HG03342 (cell line): Measurements from ENCODE around the gene OR5C1.
"Not testable (repeated sequence)": the region's sequence is repeated elsewhere in the genome, so short reads cannot be mapped to it uniquely, and the experiment has no call there.

Source experiments
- ATAC-seq: cut with Tn5 transposase; IDR thresholded peaks from one replicate; pipeline ENCODE4 v1.9.1; 2021; ENCODE audit warnings: mild to moderate bottlenecking, moderate library complexity; ENCODE audit not compliant: unreplicated experiment

OR5C1 gene

GRCh38 chr9:122788831-122789230 is at the start of gene OR5C1:
Gene OR5C1 (plus strand): TSS chr9:122788933. CDS start chr9:122788933, 0 bp downstream.
- ATAC-seq, result no peak

DNA sequence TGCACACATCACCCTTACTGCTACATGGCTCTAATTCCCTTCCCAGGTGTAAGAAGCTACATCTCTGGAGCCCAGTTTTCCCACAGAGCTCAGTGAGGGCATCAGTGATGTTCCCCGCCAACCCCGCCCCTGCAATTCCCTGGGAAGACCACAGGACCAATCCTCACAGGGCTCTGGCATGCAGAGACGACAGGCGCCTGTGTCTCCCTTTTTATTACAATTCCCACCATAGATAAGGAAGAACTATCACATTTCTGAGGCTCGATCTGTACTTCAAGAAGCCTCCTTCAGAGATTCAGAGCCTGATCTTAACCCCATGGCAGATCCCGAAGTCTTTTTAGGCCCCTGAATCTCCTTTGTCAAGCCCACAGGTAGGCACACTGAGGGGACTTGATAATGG is 46.7 kb upstream of the OR5C1 start, which contains the start of gene OR1L6:
Gene OR1L6, plus strand, starts transcription at position 301 of the 400 bp plus-strand sequence. CDS start 7,545 bp downstream, outside the sequence.
- no peak for ATAC-seq

- ATAC-seq, result no peak
These were observed 33.9 kb upstream of the OR5C1 start for GRCh38 chr9:122754825-122755224.

- no peak for ATAC-seq
These were observed 20.9 kb upstream of the OR5C1 start for GRCh38 chr9:122767817-122768216.

DNA sequence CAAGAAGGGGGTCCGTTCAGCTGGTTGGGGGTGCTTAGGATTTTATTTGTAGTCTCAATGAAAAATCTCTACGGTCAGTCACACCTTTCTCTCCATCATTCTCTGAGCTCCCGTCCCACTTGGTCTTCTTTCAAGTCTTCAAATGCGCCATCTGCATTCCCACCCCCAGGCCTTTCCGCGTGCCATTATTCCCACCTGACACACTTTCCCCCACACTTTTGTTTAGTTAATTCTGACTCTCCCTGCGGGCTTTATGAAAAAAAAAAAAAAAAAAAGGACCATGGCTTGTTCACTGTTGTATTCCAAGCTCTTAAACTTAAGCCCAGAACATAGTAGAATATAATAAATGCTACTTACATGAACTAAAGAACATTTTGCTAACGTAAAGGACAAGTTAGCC is 11.7 kb upstream of the OR5C1 start:
- ATAC-seq, result no peak

DNA sequence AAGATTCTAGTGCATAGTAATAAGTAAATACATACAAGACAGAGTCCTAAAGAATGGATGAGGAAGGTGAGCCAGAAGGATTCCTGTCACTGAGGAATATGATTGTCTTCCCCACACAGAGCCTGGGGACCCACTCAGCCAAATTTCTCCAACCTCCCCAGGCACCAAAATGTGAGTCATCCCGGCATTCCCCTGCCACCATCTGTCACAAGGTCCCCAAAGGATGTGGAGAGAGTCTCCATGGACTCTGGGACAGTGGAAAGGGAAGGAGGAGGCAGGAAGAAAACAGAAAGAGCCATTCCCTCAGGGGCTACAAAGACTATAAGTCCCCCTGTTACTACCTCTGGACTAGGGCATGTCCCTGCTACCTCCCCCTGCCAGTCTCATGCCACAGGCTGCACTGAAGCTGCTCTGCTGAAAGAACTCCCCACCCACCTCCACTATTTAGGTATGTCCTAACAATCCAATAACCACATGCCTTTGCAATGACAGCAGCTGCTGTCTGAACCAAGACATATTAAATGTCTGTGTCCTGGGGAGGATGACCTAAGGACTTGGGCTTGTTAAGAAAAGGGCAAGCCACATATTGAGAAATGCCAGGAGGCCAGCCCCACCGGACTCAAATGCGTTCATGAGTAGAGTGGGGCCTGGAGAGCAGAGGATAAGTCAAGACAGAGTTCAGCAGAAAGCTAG is 10.7 kb upstream of the OR5C1 start:
- no peak for ATAC-seq

- no peak for ATAC-seq
These were observed 9.6 kb upstream of the OR5C1 start for GRCh38 chr9:122779181-122779580.

- no peak for ATAC-seq
These were observed 8.7 kb upstream of the OR5C1 start for GRCh38 chr9:122780026-122780425.

DNA sequence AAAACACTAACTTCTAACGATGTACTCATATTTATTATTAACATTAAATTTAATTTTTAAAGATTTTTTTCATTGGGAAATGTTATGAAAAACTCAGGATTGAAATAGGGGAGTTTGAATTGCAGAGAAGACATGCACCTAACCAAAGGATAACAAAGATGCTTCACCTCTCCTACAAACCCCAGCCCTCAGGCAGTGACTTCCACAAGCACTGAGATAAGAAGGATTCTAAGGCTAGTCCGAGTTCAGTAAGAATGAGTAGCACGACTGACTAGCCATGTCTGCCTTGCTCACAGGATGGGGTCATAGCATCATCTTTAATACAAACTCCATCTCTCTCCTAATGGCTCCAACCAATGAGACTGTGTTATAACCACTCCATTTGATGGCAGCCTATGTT is 7.1 kb upstream of the OR5C1 start:
- no peak for ATAC-seq

- no peak for ATAC-seq
These were observed 3.5 kb upstream of the OR5C1 start for GRCh38 chr9:122785269-122785668.

GRCh38 chr9:122786338-122786737 is 2.4 kb upstream of the OR5C1 start:
- no peak for ATAC-seq

DNA sequence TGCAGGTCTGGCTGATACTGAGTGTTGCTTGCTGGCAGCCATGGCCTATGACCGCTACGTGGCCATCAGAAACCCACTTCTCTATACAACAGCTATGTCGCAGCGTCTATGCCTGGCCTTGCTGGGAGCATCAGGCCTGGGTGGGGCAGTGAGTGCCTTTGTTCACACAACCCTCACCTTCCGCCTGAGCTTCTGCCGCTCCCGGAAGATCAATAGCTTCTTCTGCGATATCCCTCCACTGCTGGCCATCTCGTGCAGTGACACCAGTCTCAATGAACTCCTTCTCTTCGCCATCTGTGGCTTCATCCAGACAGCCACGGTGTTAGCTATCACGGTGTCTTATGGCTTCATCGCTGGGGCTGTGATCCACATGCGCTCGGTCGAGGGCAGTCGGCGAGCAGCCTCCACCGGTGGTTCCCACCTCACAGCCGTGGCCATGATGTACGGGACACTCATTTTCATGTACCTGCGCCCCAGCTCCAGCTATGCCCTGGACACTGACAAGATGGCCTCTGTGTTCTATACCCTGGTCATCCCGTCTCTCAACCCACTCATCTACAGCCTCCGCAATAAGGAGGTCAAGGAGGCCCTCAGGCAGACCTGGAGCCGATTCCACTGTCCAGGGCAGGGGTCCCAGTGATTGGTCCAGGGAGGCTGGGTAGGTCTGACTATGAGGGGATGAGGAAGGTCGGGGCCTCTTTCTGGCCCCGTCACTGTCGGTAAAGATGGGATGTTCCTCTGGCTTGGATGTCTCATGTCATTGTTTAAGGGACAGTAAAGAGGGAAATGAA is 718 bp downstream of the OR5C1 start:
- no peak for ATAC-seq

- no peak for ATAC-seq
These were observed 3.3 kb downstream of the OR5C1 start for GRCh38 chr9:122791872-122792669.

GRCh38 chr9:122797316-122798063 is 8.8 kb downstream of the OR5C1 start:
- no peak for ATAC-seq

- ATAC-seq, result no peak
These were observed 11.6 kb downstream of the OR5C1 start, which contains the start of gene OR1K1 for GRCh38 chr9:122800066-122801060. Gene OR1K1 (plus strand): TSS chr9:122800123. CDS start chr9:122800123, 0 bp downstream.

- no peak for ATAC-seq
These were observed 17.9 kb downstream of the OR5C1 start for GRCh38 chr9:122806661-122807060.

- no peak for ATAC-seq
These were observed 18.7 kb downstream of the OR5C1 start for GRCh38 chr9:122807271-122807900.

GRCh38 chr9:122808141-122808540 is 19.4 kb downstream of the OR5C1 start:
- ATAC-seq, result no peak

DNA sequence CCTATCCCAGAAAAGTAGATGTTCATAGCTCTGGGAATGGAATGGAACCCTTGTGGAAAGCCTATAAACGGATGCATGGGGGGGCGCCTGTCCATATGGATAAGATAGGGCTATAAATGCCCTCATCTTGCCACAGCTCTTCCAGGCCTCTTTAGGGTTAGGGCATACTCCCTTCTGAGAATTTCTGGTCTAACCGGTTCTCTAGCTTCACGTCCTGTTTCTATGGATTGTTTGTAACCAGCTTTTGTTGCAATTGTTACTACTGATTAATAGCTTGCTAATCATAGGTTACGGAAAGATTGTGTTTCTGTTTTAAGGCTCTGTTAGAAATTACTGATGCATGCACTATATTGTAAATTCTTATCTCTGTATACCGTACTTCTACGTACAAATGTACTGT is 20.5 kb downstream of the OR5C1 start:
- ATAC-seq, result not testable (repeated sequence)
